Osteocyte (in vitro differentiated cells): ENCODE results near the gene COQ2. TPM values are rescaled to one million over a fixed set of nuclear protein-coding genes. Genes with fewer than 3 reads are reported as not detected.

Experiments
- DNase-seq: peaks from one replicate; pipeline ENCODE4 v3.0.0; 2021; ENCODE audit warnings: mixed read lengths; ENCODE audit not compliant: unreplicated experiment; ENCODE audit errors: extremely low spot score
- H3K27ac Mint-ChIP-seq: one replicate; pipeline ENCODE4 v1.8.0; 2021; ENCODE audit warnings: mild to moderate bottlenecking, mixed read lengths; ENCODE audit not compliant: unreplicated experiment
- H3K27me3 Mint-ChIP-seq: one replicate; pipeline ENCODE4 v1.8.0; 2021; ENCODE audit warnings: mixed read lengths; ENCODE audit not compliant: unreplicated experiment
- H3K36me3 Mint-ChIP-seq: one replicate; pipeline ENCODE4 v1.8.0; 2021; ENCODE audit warnings: mixed read lengths; ENCODE audit not compliant: unreplicated experiment
- H3K4me1 Mint-ChIP-seq: one replicate; pipeline ENCODE4 v1.8.0; 2021; ENCODE audit warnings: mixed read lengths; ENCODE audit not compliant: unreplicated experiment
- H3K4me3 Mint-ChIP-seq: one replicate; pipeline ENCODE4 v1.8.0; 2021; ENCODE audit warnings: mild to moderate bottlenecking, moderate library complexity, mixed read lengths; ENCODE audit not compliant: unreplicated experiment
- H3K9me3 Mint-ChIP-seq: one replicate; pipeline ENCODE4 v1.8.0; 2021; ENCODE audit warnings: mixed read lengths; ENCODE audit not compliant: unreplicated experiment
- CTCF ChIP-seq: fragments of 200-600 bp; sonication (generic); IDR thresholded peaks from 2 replicates; pipeline ENCODE4 v1.5.0; 2021; ENCODE audit warnings: antibody characterized with exemption, mild to moderate bottlenecking, moderate library complexity
- total RNA-seq: library from RNA; stranded (reverse); gene quantifications from 2 replicates; pipeline ENCODE4 v1.2.1, GENCODE V29; 2021

The COQ2 gene
- total RNA-seq, 1 donor from 2014 or later, result 13.1 TPM

- no peaks in the 10 kb centered on the region for H3K27me3 Mint-ChIP-seq
- no peak for DNase-seq
- H3K9me3 Mint-ChIP-seq, result no peaks in the 10 kb centered on the region
- H3K4me3 Mint-ChIP-seq, result no peak overlapping the region
- H3K4me1 Mint-ChIP-seq, result peaks cover 16% of the 10 kb centered on the region
- no peak overlapping the region for H3K27ac Mint-ChIP-seq
- no peak for TF ChIP-seq CTCF
- peaks cover 11% of the 10 kb centered on the region for H3K36me3 Mint-ChIP-seq
These were observed 11.7 kb downstream of the COQ2 start for GRCh38 chr4:83272900-83273299.

- H3K4me1 Mint-ChIP-seq, result peaks cover 14% of the 10 kb centered on the region
- TF ChIP-seq CTCF, result no peak
- no peak overlapping the region for H3K4me3 Mint-ChIP-seq
- no peaks in the 10 kb centered on the region for H3K27me3 Mint-ChIP-seq
- DNase-seq, result no peak
- peaks cover 8% of the 10 kb centered on the region for H3K36me3 Mint-ChIP-seq
- no peak overlapping the region for H3K27ac Mint-ChIP-seq
- no peaks in the 10 kb centered on the region for H3K9me3 Mint-ChIP-seq
These were observed 15.3 kb downstream of the COQ2 start for GRCh38 chr4:83269256-83269655.

- no peaks in the 10 kb centered on the region for H3K9me3 Mint-ChIP-seq
- TF ChIP-seq CTCF, result no peak
- no peaks in the 10 kb centered on the region for H3K27me3 Mint-ChIP-seq
- H3K36me3 Mint-ChIP-seq, result peaks cover 8% of the 10 kb centered on the region
- peak overlapping the region; percentile 66 for H3K27ac Mint-ChIP-seq
- peaks cover 14% of the 10 kb centered on the region for H3K4me1 Mint-ChIP-seq
- H3K4me3 Mint-ChIP-seq, result no peak overlapping the region
- no peak for DNase-seq
These were observed 16.1 kb downstream of the COQ2 start for GRCh38 chr4:83268491-83268890.

GRCh38 chr4:83267830-83268475 lies 16.6 kb downstream of the COQ2 start:
- peaks cover 10% of the 10 kb centered on the region for H3K36me3 Mint-ChIP-seq
- peak overlapping the region; percentile 66 for H3K27ac Mint-ChIP-seq
- no peak for DNase-seq
- H3K4me3 Mint-ChIP-seq, result no peak overlapping the region
- no peaks in the 10 kb centered on the region for H3K9me3 Mint-ChIP-seq
- no peaks in the 10 kb centered on the region for H3K27me3 Mint-ChIP-seq
- peaks cover 14% of the 10 kb centered on the region for H3K4me1 Mint-ChIP-seq
- no peak for TF ChIP-seq CTCF

- Mint-ChIP-seq H3K36me3 (peaks cover 10% of the 10 kb centered on the region), H3K9me3 (no peaks in the 10 kb centered on the region), H3K27ac (peak overlapping the region; percentile 66), H3K27me3 (no peaks in the 10 kb centered on the region), H3K4me3 (no peak overlapping the region), H3K4me1 (peaks cover 14% of the 10 kb centered on the region)
- TF ChIP-seq CTCF, result no peak
- DNase-seq, result no peak
These were observed 17.3 kb downstream of the COQ2 start for GRCh38 chr4:83267121-83267829.
